Fibroblast of skin of left quadriceps (primary cell): ENCODE results near the gene BLOC1S1.

Source experiments
- DNase-seq, 2 experiments: peaks; one replicate each; pipeline ENCODE4 v3.0.0-alpha.2; 2013; ENCODE audit warnings: low read depth in 2 of 2

BLOC1S1 gene

DNA sequence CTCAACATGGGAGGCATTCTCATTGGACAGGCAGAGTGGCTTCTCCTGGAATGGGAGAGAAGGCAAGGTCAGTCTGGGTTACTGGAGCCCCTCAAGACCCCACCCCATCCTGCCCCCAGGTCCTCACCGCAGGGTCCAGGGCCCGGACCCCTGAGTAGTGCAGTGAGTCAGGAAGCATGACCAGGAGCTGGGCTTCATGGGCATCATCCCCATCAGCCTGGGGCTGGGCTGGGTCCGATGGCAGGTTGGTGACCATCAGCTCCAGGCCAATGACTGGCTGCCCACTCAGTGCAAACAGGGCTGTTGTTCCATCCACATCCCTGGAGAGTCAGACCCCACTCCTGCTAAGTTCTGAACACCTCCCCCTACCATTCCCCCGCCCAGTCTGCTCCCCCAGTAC lies 21.2 kb upstream of the BLOC1S1 start:
- DNase-seq: no peak

DNA sequence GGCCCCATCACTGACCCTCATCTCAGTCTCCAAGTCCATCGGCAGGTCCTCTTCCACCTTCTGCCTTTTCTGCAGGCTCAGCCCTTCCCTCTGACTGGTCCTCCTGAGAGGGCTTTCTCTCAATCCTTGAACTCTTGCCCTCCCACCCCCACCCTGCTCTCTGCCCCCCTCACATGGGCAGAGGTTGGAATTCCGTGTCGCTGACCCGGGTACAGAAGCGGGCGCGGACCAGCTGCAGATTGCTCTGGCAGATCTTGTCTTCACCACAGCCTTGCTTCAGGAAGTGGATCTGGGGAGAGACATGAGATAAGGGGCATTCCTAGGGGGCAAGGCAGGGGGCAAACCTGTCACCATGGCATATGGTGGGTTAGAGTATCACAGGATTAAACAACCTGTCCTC lies 20.5 kb upstream of the BLOC1S1 start:
- DNase-seq: no peak

DNA sequence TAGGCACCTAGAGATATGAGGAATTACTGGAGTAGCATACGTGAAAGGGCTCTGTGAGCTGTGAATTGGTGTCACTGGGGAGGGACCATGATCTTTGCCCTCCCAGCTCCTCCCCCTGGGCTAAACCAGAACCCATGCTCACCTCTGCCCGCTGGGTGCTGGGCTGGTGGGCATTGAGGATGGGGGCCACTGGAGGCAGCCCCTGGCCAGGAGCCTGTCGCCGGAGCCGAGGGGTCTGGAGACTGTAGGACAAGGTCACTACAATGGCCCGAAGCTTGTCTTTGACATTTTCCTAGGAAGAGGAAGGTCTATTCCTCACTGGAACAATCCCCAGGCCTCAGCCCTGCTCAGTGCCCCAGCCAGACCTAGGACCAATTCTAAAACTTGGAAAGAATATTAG lies 19.7 kb upstream of the BLOC1S1 start:
- DNase-seq: no peak

DNA sequence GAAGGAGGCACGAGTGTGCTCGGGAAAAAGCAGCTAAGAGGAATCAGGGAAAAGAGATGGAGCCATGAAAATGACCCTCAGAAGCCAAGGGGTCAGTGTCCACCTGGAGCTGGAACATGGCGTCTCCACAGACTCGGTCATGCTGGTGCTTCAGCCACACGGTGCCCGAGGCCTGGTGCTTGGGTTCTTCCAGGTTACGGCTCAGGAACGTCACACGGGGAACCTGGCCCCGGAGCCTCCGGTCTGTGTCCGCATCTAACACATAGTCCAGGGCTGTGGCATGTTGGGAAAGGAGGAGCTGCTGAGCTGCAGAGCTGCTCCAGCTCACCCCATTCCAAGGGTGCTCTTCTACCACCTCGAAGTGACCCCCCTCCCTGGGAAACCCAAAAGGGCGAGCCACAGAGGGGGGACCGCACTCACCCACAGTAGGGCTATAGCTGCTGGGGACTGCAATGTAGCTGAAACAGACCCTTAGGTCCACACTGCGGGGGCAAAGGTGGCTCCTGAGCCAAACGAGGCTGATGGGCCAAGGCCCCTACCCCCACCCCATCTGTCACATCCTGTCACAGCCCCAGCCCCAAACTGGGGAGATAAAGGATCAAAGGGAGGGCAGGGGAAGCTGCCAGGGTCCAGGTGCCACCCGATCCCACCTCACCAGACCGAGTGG lies 18.9 kb upstream of the BLOC1S1 start:
- no peak for DNase-seq

DNA sequence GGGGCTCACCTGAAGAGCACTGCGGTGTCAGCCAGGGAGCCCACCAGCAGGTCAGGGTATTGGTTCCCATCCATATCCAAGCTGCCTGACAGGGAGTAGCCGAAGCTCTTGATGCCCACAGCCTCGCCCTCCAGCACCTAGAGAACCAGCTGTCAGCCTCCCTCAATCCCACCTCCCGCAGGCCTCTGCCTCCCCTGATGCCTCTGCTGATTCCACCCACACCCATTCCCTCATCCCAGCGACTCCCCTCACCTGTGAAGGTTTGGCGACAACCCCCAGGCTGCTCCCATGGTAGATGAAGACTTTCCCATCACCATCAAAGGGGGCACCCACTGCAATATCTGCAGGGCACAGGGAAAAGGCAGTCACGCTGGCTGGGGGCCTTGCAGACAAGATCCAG lies 18.2 kb upstream of the BLOC1S1 start:
- no peak for DNase-seq

DNA sequence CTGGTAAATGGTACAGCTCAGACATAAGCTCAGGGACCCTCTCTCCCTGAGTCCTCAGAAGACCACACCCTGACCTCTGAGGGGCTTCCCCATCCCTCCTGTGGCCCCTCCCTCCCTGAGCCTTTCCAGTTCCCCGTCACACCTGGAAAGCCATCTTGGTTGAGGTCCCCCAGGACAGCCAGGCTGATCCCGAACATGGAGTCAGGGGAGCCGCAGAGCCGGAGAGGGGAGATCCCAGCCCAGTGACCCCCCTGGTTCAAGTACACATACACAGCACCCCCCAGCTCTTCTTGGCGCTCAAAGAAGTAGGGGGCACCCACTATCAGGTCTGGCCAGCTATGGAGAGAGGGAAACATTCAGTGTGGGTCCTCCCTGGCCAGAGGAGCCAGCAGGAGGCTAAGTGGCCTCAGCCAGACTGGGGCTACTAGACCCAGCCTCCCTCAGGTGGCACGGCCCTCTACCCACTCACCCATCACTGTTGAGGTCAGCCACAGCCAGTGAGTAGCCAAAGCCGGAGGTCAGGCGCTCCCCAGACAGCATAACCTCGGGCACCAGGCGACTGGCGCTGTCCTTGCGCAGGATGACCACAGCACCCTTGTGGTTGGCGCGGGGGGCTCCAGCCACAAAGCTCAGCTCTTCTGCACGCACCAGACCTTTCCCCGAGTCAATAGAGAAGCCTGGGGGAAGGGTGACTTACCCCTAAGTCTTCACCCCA lies 17.4 kb upstream of the BLOC1S1 start:
- DNase-seq: no peak

DNA sequence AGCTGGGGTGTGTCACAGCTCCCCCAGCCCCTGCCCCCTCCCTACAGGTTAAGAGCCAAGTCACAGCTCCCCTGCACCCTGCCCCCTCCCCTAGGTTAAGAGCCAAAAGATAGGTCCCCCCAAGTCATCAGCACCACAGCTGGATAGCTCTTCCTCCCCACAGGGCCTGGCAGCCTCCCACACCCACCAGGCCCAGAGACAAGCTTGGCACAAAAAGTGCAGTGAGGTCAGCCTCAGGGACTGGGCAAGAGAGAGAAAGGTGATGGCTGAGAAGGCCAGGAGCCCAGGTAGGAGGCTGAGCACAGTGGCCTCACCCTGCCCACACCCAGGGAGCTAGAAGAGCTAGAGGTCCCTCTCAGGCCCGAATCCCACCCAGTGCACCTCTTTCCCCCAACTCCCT lies 16.9 kb upstream of the BLOC1S1 start:
- DNase-seq: no peak

DNA sequence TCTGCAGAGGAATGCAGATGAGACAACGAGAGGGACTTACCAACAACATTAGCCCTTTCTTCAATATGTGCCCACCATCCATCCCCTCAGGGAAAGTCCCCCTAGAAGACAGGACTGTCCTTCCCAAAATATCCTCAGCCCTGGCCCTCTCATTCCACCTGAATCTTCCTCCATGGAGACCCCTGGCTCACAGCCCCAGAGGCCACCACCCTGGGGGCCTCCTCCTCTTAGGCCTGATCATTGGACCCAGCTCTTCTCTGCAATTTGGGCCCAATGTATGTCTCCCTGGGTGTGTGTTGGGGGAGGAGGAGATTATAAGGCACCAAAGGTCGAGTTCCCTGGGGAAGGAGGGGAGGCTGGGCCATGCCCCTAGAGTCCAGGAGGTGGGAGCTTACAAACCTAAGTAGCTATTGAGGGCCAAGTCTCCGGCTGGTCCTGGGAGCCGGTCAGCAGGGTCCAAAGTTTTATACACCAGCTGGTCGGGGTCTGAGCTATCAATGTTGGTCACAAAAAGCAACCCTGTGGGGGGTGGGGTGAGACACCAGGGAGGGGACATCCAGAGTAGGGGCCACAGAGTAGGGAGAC lies 16.3 kb upstream of the BLOC1S1 start:
- no peak for DNase-seq

DNA sequence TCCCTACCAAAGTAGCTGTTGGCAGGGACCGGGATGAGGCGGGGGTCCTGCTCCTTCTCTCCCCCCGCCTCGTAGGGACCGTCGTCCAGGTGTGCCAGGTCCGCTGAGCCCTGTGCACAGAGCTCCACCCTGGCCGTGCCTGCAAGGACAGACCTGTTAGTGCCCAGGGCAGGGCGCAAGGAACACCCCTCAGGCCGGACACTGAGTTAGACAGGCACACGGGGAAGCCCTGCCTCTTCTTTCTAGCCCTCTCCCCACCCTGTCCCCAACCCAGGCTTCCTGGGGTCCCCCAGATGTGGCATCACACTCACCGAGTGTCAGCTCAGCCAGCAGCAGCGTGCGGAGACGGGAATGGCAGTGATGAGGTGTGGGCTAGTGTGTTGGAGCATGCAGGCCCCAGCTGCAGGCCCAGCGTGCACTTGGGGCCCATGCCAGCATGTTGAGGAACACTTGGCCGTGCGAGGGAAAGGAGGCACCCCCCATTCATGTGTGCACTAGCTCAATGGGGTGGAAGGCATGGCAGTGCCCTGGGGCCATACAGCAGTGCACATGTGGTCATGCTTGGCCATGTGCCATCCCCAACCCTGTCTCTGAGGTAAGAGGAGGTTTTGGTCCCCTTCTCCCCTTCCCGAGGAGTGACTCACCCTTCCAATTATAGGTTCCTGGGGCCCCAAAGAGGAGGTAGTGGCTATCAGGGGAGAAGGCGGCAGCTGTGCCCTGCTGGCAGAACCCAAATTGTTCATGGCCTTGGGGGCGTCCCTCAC lies 15.4 kb upstream of the BLOC1S1 start:
- no peak for DNase-seq

DNA sequence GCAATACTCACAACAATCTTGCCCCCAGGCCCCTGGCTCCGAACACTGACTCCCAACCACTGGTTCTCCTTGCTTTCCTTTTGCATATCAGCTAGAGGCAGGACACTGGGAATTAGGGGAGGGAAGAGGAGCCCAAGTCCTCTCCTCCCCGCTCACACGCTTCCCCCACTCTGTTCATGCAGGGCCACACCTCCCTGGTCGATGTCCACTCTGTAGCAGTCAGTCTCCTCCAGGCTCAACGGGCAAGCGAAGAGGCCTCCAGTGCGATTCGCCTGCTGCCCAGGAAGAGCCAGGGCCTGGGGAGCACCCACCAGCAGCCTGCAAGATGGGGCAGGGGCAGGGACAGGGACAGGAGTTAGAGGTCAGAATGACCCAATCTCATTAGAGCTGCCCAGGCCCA lies 13.0 kb upstream of the BLOC1S1 start:
- DNase-seq: no peak

DNA sequence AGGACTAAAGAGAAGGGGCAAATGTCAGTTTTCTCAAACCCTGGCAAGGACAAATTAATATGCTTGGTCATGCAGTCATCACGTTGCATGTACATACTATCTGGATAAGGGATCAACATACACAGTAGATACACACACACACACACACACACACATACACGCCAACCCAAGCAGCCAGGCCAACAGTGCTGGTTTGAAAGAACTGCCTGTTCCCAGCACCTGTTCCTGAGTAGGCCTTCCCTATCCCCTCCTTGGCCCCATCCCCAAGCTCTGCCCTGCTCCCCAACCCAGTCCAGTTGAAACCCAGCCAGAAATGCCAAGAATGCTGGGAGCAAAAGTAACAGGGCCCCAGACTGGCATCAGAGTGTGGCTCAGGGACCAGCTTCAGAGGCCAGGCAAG lies 12.6 kb upstream of the BLOC1S1 start:
- DNase-seq: no peak

DNA sequence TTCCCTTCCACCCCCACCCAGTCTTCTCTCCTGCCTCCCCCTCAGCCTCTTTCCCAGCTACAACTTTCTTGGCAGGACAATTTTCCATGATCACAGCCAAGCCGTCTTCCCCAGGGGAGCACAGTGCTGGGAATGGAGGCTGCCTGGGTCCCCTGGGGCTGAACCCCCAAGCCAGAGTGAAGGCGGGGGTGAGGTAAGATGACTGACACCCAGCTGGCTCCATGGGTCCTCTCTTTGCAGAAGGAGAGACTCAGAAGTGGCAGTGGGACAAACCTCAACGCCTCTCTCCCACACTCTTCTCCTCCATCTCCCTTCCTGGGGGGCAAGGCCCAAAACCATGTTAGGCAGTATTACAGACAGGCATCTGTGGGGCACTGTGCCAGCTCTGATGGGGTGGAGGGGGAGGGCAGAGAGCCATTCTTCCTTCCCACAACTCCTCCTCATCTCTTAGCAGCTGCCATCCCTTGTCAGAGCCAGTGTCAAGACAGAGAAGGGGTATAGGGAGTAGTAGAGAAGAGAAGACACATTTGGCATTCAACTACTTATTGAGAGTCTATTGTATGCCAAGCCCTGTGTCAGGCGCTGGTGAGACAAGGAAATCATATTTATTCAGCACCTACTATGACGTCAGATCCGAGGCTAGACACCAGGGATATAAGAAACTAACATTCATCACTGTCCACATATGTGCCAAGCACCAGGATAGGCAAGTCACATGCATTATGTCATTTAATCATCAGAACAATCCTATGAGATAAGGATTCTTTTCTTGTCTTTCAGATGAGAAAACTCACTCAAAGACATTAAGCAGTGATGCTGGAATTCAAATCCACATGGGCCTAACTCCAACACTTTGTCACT lies 11.7 kb upstream of the BLOC1S1 start:
- no peak for DNase-seq

DNA sequence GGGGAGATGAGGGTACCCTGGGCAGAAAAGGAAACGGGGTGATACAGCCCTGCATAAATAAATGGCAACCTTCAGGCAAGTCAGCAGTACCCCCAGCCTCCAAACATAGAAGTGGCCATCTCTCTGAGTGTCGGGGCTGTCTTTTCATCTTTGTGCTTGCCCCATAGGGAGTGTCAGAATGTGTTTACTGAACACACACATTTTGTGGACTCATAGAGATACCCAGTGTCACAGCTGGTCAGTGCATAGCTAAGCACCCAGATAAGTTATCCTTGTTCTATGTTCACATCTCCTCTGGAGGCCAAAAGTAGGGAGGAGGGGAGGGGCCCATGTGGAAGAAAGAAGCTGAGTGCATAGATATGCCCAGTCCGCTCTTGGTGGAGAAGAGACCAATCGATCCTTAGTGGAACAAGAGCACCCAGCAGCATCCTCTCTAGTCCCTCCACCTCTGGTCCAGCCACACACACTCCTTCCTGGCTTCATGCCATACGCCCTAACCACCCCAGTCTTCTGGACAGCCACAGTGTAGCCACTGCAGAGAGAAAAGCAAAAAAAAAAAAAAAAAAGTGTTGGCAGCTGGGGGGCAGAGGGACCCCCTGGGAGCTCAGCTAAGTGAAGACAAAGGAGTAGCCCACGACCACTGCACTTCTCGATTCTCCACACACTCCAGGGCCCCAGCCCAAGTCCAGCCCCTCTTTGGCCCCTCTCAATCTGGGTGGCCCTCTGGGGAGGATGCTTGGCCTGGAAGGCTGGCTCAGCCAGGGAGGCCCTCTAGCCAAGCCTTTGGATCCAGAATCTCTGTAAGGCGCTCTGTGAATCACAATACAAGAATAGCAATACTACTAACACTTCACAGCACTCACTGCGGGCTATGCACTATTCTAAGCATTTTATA lies 10.8 kb upstream of the BLOC1S1 start:
- no peak for DNase-seq

DNA sequence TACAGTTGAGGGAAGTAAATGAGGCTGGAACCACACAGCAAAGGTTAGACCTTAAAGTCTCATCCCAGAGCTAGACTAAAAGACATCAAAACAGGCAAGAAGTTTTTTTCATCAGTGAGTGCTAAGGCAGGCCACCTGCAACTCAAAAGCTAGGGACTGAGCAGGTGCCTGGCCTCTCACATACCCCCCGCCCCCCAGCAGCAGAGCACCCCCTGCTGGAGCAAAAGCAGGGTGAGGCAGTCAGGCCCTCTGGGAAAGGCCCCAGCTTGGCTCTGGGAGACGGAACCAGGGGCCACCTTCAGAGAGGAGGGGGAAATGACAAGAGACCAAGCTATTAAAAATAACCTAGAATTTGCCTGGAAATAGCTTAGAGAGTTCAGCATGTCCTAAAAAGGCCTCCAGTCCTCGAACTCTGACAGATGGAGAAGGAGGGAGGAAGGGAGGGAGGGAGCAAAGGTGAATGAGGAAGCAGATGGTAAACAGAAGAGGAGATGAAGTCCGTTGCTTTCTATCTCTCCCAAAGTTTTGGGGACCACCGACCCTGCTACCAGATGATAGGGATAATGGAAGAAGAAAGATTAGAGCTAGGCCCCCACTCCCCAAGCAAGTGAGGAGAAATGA lies 10.0 kb upstream of the BLOC1S1 start:
- no peak for DNase-seq

DNA sequence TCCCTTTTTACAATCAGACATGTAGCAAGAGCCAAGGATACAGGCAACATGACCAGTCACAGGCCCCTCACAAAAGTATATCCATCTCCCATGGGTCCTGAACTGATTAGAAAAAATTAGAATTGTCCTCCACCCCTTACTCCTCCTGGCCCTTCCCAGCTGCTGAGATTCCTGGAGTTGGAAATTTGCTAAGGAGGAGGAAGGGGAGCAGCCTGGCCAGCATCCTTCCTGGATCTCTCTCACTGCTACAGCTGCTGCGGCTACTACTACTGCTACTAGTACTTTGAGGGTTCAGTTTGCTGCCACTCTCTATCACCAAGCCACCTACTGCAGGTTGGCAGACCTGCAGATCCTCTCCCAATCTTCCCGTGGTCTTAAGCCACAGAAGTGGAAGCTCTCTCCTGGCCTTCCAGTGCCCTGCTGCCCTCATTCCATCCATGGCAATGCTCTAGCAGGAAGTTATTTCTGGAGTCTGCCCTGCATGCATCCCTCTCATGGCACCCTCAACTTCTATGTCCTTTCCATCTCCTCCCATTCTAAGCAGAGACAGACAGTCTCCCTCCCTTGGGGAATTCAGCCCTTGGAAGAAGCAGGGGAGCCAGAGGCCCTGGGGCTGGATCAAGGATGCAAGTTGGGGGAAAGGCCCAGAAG lies 9.2 kb upstream of the BLOC1S1 start:
- no peak for DNase-seq

DNA sequence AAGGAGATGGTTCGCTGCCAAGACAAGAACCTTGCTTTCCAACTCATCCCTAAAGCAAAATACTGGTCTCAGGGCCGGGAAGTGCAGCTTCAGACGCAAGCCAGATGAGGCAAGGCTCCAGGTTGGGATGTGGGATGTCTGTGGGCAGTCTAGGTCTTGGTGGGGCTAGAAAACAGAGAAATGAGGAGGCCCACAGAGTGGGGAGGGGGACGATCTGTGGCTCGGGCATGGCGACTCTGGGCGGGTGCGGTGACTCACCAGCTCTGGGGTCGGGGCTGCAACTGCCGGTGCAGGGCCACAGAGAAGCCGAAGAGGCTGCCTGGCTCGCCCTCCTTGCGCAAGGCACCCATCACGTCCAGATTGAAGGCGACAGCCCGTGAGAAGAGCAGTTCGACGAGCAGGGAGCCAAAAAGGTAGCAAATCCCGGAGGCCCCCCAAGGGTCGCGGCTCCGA lies 8.6 kb upstream of the BLOC1S1 start:
- DNase-seq: no peak

DNA sequence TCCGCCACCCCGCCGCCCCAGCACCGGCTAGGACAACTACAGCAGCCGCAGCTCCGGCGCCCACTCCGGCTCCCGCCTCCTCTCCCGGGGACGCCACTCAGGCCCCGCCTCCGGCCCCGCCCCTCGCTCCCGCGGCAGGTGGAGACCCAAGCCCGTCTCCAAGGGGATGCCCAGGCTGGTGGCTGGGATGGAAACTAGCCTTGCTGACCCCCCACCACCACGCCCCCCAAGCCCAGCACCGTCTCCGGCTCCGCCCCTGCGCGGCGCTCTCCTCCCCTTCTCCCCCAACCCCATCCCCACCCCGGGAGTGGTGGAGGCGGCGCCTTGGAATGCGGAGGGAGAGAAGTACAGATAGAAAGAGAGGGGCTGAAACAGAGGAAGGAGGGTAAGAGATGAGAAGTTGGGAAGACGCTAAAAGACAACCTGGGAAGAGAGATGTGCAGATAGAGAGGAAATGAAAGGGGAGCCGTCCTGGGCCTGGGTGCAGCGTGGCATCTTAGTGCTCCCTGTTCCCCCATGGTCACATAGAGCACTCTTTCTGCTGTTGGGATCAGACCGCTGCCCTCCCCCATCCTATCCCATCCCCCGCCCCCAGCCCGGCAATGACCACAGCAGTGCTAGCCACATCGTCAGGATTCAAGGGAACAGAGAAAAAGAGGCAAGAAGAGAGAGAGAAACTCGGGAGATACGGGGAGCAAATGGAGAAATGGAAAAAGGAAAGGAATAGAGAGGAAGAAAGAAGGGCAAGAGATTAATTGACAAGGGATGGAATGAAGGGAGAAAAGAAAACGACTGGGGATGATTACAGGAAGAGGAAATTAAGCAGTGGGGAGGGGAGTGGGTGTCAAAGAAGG lies 7.8 kb upstream of the BLOC1S1 start, which contains the start of gene ITGA7:
ITGA7 (minus strand) TSS at position 64 of the 854 bp plus-strand sequence. CDS start 222 bp downstream, outside the sequence.
- DNase-seq: no peak

DNA sequence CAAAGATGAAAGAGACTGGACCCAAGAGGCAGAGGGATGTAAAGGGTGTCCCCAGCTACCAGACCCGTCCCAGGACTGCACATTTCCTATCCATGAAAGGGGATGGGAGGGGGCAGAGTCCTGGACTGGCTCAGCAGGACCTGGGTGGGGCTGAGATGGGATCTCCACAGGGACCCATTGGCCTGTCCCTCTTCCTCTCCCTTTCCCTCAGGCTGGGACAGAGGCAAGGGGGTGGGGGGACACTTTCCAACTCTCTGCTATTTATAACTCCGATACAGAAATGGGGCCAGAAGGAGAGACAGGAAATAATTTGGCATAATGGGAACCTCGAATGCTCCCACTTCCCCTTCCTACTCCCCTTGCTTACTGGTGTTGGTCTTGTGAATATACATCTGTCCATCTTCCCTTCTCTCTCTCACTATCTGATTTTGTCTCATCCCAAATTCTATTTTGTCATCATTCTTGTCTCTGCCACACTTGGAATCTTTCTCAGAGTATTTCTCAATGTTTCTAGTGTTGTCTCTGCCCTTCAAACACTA lies 7.1 kb upstream of the BLOC1S1 start:
- DNase-seq: no peak
